ENCODE results near the gene IMMP2L. TPM values are rescaled to one million over a fixed set of nuclear protein-coding genes. Genes with fewer than 3 reads are reported as not detected.

IMMP2L gene
- total RNA-seq, 1 experiment from 2014 or later: 8.6 TPM

DNA sequence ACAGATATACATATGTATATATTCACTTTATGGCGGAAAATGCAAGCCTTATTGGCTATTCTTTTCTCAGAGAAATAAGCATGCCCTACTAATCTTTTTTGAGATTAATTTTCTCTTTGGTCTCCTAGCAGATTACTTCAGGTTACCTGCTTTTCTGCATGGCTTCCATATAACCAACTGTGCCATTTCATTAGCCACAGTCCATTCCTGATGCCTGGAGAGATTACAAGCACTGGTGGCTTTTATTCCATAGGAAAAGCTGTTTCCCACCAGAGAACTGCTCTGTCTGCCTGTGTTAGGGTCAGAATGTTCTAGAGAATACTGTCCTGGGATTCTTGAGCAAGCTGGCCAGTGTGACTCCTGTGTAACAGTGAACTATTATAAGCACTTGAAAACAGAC lies 411.6 kb downstream of the IMMP2L start:
- Histone ChIP-seq H3K4me3 (ENCODE audit: low read length) (no peak overlapping the region), H3K9ac (ENCODE audit: low read length) (no peak overlapping the region), H2AFZ (ENCODE audit: low read length) (no peak overlapping the region), H3K36me3 (ENCODE audit: low read depth, low read length) (no peaks in the 10 kb centered on the region), H3K4me2 (ENCODE audit: low read length) (no peak overlapping the region), H4K20me1 (ENCODE audit: low read length) (no peaks in the 10 kb centered on the region), H3K27ac (ENCODE audit: low read length) (no peak overlapping the region), H3F3A (ENCODE audit: low read length, unreplicated experiment) (no peaks in the 10 kb centered on the region), H3K79me2 (ENCODE audit: low read length) (no peaks in the 10 kb centered on the region), H3K27me3 (ENCODE audit: low read length) (no peaks in the 10 kb centered on the region), H3K4me1 (ENCODE audit: insufficient read depth, low read length) (no peaks in the 10 kb centered on the region), H3K9me3 (ENCODE audit: low read length) (no peaks in the 10 kb centered on the region), H3K9me2 (replicated peaks; ENCODE audit: low read length) (no peaks in the 10 kb centered on the region)
- intact Hi-C loops (cut with micrococcal nuclease): no loop called here
- no peak for ATAC-seq
- CTCF ChIA-PET: no interaction called here
- no peak for DNase-seq
- POLR2A ChIA-PET (ENCODE audit: unreplicated experiment): no interaction called here
- no TSS peak for BruUV-seq (replicated peaks)
- TF ChIP-seq, protein P1, sequence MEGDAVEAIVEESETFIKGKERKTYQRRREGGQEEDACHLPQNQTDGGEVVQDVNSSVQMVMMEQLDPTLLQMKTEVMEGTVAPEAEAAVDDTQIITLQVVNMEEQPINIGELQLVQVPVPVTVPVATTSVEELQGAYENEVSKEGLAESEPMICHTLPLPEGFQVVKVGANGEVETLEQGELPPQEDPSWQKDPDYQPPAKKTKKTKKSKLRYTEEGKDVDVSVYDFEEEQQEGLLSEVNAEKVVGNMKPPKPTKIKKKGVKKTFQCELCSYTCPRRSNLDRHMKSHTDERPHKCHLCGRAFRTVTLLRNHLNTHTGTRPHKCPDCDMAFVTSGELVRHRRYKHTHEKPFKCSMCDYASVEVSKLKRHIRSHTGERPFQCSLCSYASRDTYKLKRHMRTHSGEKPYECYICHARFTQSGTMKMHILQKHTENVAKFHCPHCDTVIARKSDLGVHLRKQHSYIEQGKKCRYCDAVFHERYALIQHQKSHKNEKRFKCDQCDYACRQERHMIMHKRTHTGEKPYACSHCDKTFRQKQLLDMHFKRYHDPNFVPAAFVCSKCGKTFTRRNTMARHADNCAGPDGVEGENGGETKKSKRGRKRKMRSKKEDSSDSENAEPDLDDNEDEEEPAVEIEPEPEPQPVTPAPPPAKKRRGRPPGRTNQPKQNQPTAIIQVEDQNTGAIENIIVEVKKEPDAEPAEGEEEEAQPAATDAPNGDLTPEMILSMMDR (conservative IDR thresholded peaks at IDR 0.05; ENCODE audit: low read depth, low read length): no peak
- TF ChIP-seq EZH2phosphoT487 (IDR thresholded peaks at IDR 0.05; ENCODE audit: borderline replicate concordance, low read length) (no peak), EZH2 (IDR thresholded peaks at IDR 0.05; ENCODE audit: low read length, unreplicated experiment) (no peak)

DNA sequence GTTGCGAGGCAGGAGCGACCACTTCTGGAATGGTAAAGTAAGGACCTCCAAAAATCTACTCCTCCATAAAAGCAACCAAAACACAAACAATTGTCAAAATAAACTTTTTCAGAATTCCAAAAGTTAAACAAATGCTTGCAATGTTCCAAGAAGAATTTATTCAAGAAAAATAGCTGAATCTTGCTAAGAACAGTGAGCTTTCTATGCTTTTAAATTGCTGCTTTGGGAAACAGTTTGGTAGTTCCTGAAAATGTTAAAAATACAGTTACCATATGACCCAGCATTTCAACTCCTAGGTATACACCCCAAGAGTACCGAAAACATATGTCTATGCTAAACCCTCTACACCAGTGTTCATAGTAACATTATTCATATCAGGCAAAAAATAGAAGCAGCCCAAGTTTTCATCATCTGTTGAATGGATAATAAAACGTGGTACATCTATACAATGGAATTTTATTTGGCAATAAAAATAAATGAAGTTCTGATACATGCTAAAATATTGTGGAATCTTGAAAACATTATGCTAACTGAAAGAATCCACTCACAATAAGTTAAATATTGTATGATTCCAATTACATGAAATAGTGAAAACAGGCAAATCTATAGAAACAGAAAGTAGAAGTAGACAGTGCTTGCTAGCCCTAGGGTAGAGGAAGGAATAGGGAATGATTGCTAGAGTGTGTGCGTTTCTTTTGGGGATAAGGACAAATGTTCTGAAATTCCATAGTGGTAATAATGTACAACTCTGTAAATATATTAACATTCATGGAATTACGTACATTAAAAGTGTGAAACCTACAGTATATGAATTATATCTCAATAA lies 414.4 kb downstream of the IMMP2L start:
- Histone ChIP-seq H3K9ac (ENCODE audit: low read length) (no peak overlapping the region), H3K9me3 (ENCODE audit: low read length) (no peaks in the 10 kb centered on the region), H3F3A (ENCODE audit: low read length, unreplicated experiment) (no peaks in the 10 kb centered on the region), H3K4me1 (ENCODE audit: insufficient read depth, low read length) (no peaks in the 10 kb centered on the region), H3K27me3 (ENCODE audit: low read length) (no peaks in the 10 kb centered on the region), H3K9me2 (replicated peaks; ENCODE audit: low read length) (no peaks in the 10 kb centered on the region), H3K4me3 (ENCODE audit: low read length) (no peak overlapping the region), H3K36me3 (ENCODE audit: low read depth, low read length) (no peaks in the 10 kb centered on the region), H3K27ac (ENCODE audit: low read length) (no peak overlapping the region), H4K20me1 (ENCODE audit: low read length) (no peaks in the 10 kb centered on the region), H2AFZ (ENCODE audit: low read length) (no peak overlapping the region), H3K79me2 (ENCODE audit: low read length) (no peaks in the 10 kb centered on the region), H3K4me2 (ENCODE audit: low read length) (no peak overlapping the region)
- DNase-seq: no peak
- TF ChIP-seq, protein P1 (conservative IDR thresholded peaks at IDR 0.05; ENCODE audit: low read depth, low read length): no peak
- no TSS peak for BruUV-seq (replicated peaks)
- CTCF ChIA-PET: no interaction called here
- intact Hi-C loops (cut with micrococcal nuclease): no loop called here
- POLR2A ChIA-PET (ENCODE audit: unreplicated experiment): interaction anchor here (0.6 kb wide), 1 partner anchor 1303 kb away, joined by 3 read pairs; no protein-coding TSS in a partner anchor
- no peak for ATAC-seq

DNA sequence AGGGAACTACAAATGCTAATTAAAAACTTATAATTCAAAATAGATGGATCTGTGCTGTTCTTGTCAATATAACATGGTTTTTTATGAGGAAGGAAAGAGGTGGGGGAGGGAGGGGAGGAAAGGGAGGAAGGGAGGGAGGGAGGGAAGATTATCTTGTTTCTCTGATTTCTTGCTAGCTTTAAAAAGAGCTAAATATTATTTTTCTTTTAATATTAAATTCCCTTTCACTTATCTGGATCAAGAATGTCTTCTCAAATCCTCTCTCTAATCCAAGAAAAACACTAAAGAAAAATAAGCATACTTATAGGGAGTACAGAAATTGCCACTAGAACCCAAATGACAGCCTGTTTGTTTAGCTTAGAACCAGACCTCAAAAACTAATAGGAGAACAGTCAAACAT lies 416.2 kb downstream of the IMMP2L start:
- H3K4me2 ChIP-seq (ENCODE audit: low read length): no peak overlapping the region
- no peak overlapping the region for H3K27ac ChIP-seq (ENCODE audit: low read length)
- ChIA-PET POLR2A (ENCODE audit: unreplicated experiment) (no interaction called here), CTCF (interaction anchor here (0.5 kb wide), 1 partner anchor 1064 kb away, joined by 3 read pairs; no protein-coding TSS in a partner anchor)
- no peaks in the 10 kb centered on the region for H3K9me2 ChIP-seq (replicated peaks; ENCODE audit: low read length)
- intact Hi-C loops (cut with micrococcal nuclease): no loop called here
- no peaks in the 10 kb centered on the region for H3K4me1 ChIP-seq (ENCODE audit: insufficient read depth, low read length)
- no peak overlapping the region for H3K9ac ChIP-seq (ENCODE audit: low read length)
- no peaks in the 10 kb centered on the region for H3K27me3 ChIP-seq (ENCODE audit: low read length)
- no peak overlapping the region for H2AFZ ChIP-seq (ENCODE audit: low read length)
- H3K9me3 ChIP-seq (ENCODE audit: low read length): no peaks in the 10 kb centered on the region
- no peaks in the 10 kb centered on the region for H4K20me1 ChIP-seq (ENCODE audit: low read length)
- H3K36me3 ChIP-seq (ENCODE audit: low read depth, low read length): no peaks in the 10 kb centered on the region
- no peaks in the 10 kb centered on the region for H3K79me2 ChIP-seq (ENCODE audit: low read length)
- no peak overlapping the region for H3K4me3 ChIP-seq (ENCODE audit: low read length)
- TF ChIP-seq EZH2 (IDR thresholded peaks at IDR 0.05; ENCODE audit: low read length, unreplicated experiment) (no peak), EZH2phosphoT487 (IDR thresholded peaks at IDR 0.05; ENCODE audit: borderline replicate concordance, low read length) (no peak)
- TF ChIP-seq, protein P1 (conservative IDR thresholded peaks at IDR 0.05; ENCODE audit: low read depth, low read length): no peak
- DNase-seq (no peak), ATAC-seq (no peak)
- no peaks in the 10 kb centered on the region for H3F3A ChIP-seq (ENCODE audit: low read length, unreplicated experiment)
- BruUV-seq (replicated peaks): no TSS peak
